AG04450 (cell line): ENCODE data around the gene MCTP1. TPM values are rescaled to one million over a fixed set of nuclear protein-coding genes. Genes with fewer than 3 reads are reported as not detected.

Experiments
- CTCF ChIA-PET: fragments of 300-600, 350-600 bp; formaldehyde crosslinking; extraction: SDS; loops from one replicate; lab custom pipeline; 2022; ENCODE audit warnings: antibody characterized with exemption, inconsistent platforms; lab: Charles Lee
- POLR2A ChIA-PET: fragments of 350-600 bp; formaldehyde crosslinking; extraction: SDS; loops from one replicate; lab custom pipeline; 2021; ENCODE audit warnings: antibody characterized with exemption, inconsistent platforms; lab: Yijun Ruan, JAX
- DNase-seq: peaks from one replicate; pipeline ENCODE4 v3.0.0-alpha.2; 2011; ENCODE audit warnings: low read depth, low spot score
- H3K27ac ChIP-seq: one replicate; pipeline ENCODE4 v1.5.1; 2012; ENCODE audit warnings: low read depth, low read length, control low read depth
- H3K27me3 ChIP-seq: one replicate; pipeline ENCODE4 v1.6.0; 2012; ENCODE audit warnings: low read length; ENCODE audit not compliant: control insufficient read depth, insufficient read depth
- H3K4me3 ChIP-seq: 2 replicates; pipeline ENCODE4 v1.5.1; 2011; ENCODE audit warnings: mild to moderate bottlenecking, low read depth, low read length, control low read depth
- H3K9me3 ChIP-seq: 2 replicates; pipeline ENCODE4 v1.5.1; 2012; ENCODE audit warnings: low read length; ENCODE audit not compliant: control insufficient read depth, insufficient read depth
- CTCF ChIP-seq: IDR thresholded peaks from 2 replicates; pipeline ENCODE4 v1.5.1; 2011; ENCODE audit warnings: low read depth, low read length, control low read depth, inconsistent platforms
- polyA plus RNA-seq: library from polyadenylated mRNA; depleted of rRNA; stranded (reverse); fragments of >200 nt; gene quantifications from 2 replicates; pipeline ENCODE4 v1.2.3, GENCODE V29; 2011

MCTP1 gene
- polyA plus RNA-seq, 1 experiment, result 0.66 TPM

- Histone ChIP-seq H3K4me3 (no peak overlapping the region), H3K9me3 (no peaks in the 10 kb centered on the region), H3K27me3 (no peaks in the 10 kb centered on the region), H3K27ac (no peak overlapping the region)
- ChIA-PET POLR2A (no interaction called here), CTCF (no interaction called here)
- no peak for TF ChIP-seq CTCF
- no peak for DNase-seq
These were observed 429.4 kb downstream of the MCTP1 start for GRCh38 chr5:94855543-94855942.

GRCh38 chr5:94853120-94853519, 431.8 kb downstream of the MCTP1 start:
- POLR2A ChIA-PET, result no interaction called here
- DNase-seq, result no peak

GRCh38 chr5:94850960-94851359, 433.9 kb downstream of the MCTP1 start:
- ChIA-PET CTCF (interaction anchor here (0.6 to 1.9 kb wide), 8 partner anchors 9 to 1291 kb away, joined by 3 to 15 read pairs (median 6); no protein-coding TSS in a partner anchor), POLR2A (no interaction called here)
- no peak for TF ChIP-seq CTCF
- no peak for DNase-seq
- Histone ChIP-seq H3K27me3 (no peaks in the 10 kb centered on the region), H3K9me3 (no peaks in the 10 kb centered on the region), H3K27ac (no peak overlapping the region), H3K4me3 (no peak overlapping the region)

More at GRCh38 chr5:94853120-94853519, 431.8 kb downstream of the MCTP1 start:
- H3K27me3 ChIP-seq, result no peaks in the 10 kb centered on the region
- no peak overlapping the region for H3K27ac ChIP-seq
- no peak overlapping the region for H3K4me3 ChIP-seq
- CTCF ChIA-PET, result no interaction called here
- no peak for TF ChIP-seq CTCF
- H3K9me3 ChIP-seq, result no peaks in the 10 kb centered on the region

- CTCF ChIA-PET, result interaction anchor here (0.6 to 1.9 kb wide), 9 partner anchors 8 to 1290 kb away, joined by 3 to 15 read pairs (median 4); no protein-coding TSS in a partner anchor
- no peak overlapping the region for H3K4me3 ChIP-seq
- peak; percentile 26 for DNase-seq
- H3K9me3 ChIP-seq, result no peaks in the 10 kb centered on the region
- H3K27me3 ChIP-seq, result no peaks in the 10 kb centered on the region
- POLR2A ChIA-PET, result no interaction called here
- peak; percentile 76 for TF ChIP-seq CTCF
- no peak overlapping the region for H3K27ac ChIP-seq
These were observed 434.8 kb downstream of the MCTP1 start for GRCh38 chr5:94849821-94850736.

- POLR2A ChIA-PET, result no interaction called here
- Histone ChIP-seq H3K9me3 (no peaks in the 10 kb centered on the region), H3K27me3 (no peaks in the 10 kb centered on the region), H3K4me3 (no peak overlapping the region), H3K27ac (no peak overlapping the region)
- no peak for DNase-seq
- CTCF ChIA-PET, result interaction anchor here (1.9 kb wide), 1 partner anchor 16 kb away, joined by 15 read pairs; no protein-coding TSS in a partner anchor
- TF ChIP-seq CTCF, result no peak
These were observed 435.6 kb downstream of the MCTP1 start for GRCh38 chr5:94849324-94849723.
